HG03108 (cell line): ENCODE data around the gene ADCY2.

Experiments
- ATAC-seq: cut with Tn5 transposase; IDR thresholded peaks from one replicate; pipeline ENCODE4 v1.9.1; 2021; ENCODE audit warnings: moderate library complexity; ENCODE audit not compliant: unreplicated experiment

Gene ADCY2

DNA sequence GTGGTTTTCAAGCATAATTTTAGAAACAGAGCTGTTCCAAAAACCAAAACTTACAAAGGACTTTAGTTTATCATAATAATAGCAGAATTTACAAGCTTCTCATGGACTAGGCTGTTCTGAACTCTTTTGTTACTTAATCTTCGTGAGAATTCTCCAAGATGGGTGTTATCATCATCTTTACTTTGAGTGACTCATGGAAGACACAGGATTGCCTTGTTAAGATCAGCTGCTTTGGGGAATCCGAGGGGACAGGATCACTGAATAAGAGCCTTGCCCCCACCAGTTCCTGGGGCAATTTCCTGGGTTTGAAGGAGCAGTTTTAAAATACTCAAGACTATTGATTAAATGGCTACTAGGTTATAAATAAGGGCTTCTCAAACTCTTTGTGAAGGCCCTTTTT is 374.5 kb downstream of the ADCY2 start:
- ATAC-seq: no peak

DNA sequence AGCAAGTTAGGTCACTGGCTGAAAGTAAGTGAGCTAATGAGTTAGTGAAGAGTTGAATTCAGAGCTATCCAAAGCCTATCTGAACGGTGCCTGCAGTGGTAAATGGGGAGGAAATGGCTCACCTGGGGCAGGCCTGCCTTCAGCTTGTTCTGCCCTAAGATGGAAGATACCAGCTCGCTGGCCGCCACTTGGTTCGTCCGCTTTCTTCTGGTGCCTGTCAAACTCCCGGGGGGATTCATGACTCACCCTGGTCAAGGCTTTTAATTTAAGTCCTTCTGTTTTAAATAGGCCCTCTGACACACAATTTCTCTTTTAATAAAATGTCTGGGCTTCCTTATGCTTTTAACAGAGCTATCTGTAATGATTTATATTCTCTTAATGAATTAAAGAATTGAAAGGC is 376.2 kb downstream of the ADCY2 start:
- ATAC-seq: no peak

DNA sequence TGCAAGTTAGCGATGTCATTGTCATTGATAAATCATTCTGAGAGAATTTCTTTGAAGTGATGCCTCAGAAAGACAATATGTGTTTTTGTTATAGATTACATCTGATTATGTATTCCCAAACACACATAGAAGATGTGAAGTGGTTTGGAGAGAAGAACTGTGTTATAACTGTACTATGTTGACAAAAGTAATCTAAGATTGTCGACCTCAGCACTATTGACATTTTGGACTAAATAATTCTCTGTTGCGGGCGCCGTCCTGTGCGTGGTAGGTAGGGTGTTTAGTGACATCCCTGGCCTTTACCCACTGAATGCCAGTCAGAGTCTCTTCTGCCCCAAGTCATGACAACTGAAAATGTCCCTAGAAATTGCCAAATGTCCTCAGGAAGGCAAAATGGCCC is 377.2 kb downstream of the ADCY2 start:
- no peak for ATAC-seq

DNA sequence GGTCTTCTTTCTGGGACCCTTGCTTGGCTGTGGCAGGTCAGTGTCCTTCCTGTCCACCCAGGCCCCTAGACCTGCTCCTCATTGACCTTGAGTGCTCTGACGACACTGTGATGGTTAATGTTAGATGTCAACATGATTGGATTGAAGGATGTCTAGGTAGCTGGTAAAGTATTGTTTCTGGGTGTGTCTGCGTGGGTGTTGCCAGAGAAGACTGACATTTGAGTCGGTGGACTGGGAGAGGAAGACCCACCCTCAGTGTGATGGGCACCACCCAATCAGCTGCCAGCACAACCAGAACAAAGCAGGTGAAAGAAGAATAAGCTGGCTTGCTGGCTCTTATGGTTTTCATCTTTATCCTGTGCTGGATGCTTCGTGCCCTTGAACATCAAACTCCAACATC is 380.5 kb downstream of the ADCY2 start:
- no peak for ATAC-seq

DNA sequence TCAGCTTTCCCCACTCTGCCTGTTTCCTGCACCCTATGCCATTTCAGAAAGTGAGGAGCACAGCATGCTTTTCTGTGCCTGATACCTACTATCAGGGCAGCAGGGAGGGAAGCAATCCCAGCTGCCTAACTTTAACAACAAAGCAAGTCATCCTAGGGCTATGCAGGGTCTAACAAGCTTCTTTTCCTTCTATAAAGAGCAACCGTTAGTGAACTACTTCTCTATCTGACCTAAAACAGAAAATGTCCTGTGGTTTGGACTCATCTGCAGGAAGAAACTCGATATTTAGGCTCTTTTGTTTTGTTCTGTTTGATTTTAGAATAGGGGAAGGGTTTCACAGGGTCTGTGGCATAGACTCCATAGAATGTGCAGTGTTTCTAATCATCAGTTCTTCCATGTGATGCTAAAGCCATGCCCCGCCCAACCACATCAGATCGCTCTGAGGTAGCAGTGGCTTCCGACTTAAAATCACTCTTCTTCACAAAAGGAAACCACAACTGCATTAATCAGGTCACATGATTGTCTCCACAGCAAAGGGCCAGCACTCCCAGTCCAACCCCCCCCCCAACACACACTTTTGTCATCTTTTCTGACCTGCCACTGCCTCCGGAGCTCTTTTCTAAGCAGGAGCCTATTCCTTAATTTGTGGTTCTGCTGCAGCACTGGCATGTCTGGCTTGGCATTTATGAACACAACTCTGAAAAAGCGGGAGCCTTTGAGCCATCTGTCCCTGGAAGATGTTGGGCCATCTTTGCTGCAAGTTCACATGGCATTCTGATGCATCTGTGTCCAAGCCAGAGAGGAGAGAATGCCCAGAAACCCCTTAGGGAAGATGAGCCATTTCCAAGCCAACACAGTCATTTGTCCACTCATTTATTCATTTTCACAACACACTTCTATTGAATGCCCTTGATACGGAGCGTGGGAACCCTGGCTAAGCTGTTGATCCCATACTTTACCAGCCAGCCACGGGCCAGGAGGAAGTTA is 383.4 kb downstream of the ADCY2 start:
- ATAC-seq: no peak

DNA sequence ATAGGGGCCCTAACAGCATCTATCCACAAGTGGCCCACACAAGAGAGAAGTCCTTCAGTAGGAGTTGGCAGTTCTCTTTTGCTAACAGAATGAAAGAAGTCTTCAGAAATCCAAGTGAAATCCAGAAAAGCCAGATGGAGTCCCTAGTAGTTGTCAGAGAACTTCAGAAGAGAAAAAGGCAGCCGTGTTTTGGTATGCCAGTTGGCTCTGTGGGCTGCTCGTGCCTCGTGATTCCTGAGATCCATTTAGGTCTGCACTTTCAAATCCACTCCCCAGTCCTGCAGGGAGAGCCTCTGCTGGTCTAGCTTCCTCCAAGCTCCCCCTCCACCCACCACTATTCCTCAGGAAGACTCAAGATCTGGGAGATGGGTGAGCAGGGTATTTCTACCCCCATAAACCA is 386.0 kb downstream of the ADCY2 start:
- no peak for ATAC-seq

DNA sequence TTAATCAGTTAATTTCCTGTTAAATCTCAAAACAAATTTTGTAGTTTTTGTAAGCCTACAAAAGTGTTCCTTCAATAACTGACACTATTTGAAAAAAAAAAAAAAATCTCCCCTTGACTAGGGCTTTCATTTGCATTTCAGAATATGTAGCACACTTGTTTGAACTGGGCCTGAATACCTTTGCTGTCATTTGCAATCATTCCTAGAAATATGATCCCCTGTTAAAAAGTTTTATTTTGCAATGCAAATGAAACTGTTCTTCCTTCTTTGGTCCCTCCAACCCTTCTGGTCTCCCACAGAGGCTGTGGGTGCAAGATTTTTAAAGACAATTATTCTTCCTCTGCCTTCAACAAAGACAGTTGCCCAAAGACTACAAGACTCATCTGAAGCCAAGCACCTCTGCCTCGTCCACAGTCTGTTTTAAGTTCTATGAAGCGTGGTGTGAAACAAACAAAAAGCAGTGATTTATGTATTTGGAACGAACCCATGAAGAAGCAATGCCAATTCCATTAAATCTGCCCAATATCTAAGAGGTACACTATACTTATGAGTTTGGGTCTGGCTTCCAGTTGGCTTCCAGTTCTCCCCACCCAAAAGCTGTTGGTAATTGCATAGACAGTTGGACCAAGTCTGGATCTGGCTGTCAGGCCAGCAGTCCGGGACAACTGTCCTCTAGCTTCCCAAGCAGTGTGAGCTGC is 388.9 kb downstream of the ADCY2 start:
- no peak for ATAC-seq

DNA sequence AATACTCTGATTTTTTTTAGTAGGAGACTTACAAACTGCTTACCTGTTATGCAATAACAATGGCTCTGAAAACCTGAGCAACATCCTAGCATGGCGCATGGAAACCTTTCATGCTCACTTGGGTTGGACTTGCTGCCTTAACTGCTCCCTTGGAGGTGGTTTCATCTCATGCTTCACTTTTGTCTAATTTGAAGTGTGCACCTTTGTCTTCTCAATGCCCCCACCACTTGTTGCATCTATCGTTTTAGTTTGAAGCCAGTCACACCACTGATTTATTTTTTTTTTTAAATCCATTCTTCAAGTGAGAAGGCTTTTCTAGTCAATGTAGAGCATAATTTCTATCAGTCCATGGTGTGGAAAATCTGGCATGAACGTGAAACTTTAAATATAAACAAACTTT is 391.8 kb downstream of the ADCY2 start:
- no peak for ATAC-seq

DNA sequence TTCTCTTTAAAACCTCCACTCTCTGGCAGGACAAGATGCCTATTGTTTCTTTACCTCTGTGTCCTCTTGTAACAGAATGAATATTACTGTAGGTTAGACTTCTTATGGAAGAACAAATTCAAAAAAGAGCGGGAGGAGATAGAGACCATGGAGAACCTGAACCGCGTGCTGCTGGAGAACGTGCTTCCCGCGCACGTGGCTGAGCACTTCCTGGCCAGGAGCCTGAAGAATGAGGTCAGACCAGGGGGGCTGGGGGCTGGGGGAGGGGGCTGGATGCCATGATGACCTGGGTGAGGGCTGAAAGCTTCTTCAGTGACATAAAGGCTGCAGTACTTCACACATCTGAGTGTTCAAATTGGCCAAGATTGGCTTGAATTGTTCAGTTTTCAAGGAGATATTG is 393.6 kb downstream of the ADCY2 start:
- ATAC-seq: no peak

DNA sequence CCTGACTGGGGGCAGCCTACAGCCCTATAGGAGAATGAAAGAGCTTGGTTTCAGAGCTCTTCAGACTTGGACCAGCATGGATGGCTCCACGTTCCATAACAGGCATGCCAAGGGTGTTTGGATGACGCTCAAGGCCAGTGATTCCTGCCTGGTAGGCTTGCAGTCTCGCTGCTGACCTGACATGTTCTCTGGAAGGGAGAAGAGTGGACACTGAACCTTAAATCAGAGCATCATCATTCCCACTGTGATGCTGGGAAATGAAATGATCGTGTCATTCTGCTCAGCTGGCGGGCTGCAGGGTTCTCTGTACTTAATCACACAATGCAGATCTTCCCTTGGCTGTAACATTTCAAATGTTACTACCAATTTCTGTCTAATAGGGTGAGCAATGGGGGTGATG is 398.0 kb downstream of the ADCY2 start:
- no peak for ATAC-seq

DNA sequence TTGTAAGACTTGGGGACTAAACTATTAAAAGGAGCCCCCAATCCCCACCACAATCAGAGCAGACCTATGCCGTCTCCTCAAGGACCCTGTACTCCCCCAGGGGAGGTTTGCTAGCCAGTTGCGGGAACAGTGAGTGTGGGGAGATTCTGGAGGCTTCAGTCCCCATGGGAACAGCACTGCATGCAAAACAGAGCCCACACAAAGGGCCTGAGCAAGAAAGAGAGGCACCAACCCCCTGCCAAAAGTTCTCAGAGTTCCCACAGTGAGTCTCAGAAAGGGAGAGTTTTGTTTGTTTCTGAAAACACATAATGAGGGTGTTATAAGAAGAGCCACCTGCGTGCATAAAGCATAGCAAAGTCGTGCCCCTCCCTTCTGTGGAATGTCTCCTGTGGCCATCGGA is 398.4 kb downstream of the ADCY2 start:
- ATAC-seq: peak; percentile 64

DNA sequence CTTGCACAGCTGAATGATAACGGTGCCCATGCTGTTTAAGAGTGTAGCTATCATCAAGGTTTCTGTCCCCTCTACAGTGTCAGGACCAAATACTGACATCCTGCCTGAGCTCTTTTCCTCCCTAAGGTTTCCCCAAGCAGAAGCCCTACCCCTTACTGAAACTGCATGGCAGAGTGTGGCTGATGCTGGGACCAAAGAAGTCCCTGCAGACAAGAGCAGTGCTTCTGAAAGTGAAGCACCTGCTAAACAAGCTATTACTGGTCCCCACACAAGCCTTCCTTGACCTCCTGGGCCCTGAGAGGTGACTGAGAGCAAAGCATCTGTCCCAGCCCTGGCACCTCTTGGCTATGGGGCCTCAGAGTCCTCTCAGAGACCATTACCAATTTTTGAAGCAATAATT is 398.9 kb downstream of the ADCY2 start:
- peak; percentile 40 for ATAC-seq

DNA sequence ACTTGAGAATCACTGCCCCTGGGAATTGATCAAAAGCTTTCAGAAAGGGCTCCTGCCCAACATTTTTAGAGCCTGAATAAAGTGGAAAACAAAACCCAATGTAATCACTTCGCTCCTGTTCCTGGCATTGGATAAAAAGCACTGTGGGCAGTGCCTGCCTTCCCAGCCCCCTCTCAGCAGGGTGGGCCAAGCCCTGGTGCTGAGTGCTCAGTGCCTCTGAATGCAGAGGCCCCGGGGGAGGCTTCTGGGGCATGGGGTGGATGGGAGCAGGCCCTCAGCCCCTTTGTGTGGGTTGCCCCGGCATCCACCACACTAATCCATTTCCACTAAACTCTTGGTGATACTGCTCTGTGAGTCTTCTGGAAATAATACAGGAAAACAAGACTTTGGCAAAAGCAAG is 399.4 kb downstream of the ADCY2 start:
- no peak for ATAC-seq

DNA sequence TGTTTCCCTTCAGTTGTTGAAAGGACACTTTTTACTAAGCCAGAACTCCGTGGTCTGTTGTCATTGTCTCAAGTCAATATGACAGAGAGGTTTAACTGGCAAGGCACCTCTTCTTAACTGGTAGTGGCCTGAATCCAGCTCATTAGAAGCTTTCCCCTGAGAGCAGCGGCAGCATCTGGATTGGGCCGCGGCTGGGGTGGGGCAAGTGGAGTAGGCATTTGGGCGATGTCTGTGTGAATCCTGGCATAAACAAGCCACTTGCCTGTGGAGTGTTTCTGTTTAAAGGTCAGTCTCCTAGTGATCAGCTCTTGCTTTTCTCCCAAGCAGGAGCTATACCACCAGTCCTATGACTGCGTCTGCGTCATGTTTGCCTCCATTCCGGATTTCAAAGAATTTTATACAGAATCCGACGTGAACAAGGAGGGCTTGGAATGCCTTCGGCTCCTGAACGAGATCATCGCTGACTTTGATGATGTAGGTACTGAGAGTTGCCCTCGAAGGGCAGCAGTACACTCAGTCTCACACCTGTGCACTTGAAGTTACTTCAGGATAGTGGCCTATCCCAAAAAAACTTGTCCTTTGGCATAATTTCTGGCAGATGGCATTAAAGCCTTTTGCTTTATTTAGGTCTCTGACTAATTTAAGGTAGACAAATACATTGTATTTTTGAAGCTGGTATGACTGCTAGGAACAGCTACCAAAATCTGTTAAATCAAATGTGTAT is 406.1 kb downstream of the ADCY2 start:
- no peak for ATAC-seq

DNA sequence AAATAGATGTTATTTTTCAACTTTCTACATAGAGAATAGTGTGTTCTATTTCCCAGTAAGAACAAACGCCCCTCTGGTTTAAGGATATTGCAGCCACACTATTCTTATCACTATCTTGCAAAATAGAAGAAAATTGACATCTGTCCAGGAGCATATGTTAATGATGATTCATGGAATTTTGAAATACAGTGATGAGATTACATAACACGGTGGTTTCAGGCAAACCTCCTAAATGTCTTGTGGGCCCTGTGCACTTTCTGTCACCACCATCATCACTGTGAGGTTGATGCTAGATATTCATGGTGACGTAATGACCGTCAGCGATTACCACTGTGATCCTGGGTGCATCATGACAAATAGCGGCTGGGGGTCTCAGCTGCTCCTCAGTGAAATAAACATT is 406.9 kb downstream of the ADCY2 start:
- ATAC-seq: no peak

DNA sequence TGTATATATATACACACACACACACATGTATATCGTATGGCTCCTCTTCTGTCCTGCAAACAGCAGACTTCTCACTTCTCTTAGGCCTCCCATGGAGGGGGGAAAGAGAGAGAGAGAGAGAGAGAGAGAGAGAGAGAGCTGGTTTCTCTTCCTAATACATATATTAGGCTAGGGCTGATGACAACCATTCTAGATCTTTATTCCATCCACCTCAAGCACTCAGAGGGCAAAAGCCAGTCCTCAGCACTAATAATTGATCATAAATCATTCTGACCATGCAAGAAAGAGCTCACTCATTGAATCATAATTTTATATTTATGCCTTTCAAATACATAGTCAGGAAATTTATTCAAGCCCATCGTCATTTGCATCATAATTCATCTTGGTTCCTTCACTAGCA is 408.0 kb downstream of the ADCY2 start:
- ATAC-seq: no peak

DNA sequence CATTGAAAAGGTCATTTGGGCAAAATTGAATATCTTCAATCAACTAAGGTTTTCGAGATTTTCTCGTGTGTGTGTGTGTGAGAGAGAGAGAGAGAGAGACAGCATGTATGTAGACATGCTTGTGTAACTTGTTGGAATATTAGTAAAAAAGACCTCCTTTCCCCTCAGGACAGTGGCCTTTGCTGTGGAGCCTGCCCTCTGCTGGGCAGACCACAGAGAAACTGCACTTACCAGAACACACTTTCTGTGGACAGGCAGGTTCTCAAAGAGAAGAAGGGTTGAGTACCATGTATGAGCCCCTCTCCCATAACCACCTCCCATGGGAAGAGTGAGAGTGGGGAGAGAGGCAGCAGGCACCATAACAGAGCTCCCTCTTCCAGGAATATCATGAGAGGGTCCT is 409.4 kb downstream of the ADCY2 start:
- ATAC-seq: no peak

DNA sequence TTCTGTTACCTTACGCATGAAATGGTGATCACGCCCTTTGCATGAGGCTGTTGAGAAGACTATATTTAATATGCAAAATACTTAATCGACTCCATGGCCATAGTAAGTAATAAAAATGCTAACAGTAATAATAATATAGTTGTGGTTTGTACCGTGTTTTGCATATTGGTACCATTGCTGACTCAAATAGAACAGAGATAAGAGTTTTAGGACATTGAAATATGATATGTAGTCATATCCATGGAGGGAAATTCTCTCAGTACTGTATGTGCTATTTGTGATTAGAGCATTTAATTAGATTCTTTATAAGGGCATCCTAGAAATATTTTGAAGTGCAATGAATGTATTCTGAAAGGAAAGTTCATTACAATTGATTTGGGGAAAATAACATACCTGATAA is 413.1 kb downstream of the ADCY2 start:
- ATAC-seq: no peak

DNA sequence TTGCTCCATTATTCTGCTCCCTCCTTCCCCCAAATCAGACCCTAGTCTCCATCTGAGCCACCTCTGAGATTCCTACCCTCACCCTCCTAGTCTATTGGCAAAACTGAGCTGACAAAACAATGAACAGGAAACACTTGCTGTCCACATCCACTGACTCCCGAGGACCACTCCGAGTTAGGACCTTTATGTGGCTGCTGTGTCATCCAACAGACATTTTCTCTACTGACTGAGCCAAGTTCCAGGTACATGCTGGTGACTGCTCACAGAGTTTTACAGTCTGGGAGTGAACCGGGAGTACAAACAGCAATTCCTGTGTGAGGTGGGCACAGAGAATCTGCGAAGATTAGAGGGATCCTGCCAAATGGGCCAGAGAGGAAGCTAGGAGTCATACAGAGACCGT is 415.8 kb downstream of the ADCY2 start:
- ATAC-seq: no peak

DNA sequence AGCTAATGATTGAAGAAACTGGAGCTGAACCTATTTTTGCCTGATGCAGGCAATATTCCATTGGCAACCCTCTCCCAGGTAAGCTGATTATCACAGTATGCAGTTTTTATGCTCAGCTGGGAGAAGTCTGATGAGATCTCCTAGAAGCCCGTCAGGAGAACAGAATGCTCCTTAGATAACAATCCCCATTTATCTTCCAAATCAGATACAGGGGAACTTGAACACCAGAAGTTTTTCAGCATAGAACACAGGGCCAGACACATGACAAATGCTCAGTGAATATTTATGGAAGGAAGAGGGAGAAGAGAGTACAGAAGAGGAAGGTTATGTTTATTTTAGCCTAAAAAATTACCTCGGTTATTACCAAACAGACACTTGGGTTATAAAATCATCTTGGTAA is 417.1 kb downstream of the ADCY2 start:
- ATAC-seq: no peak

DNA sequence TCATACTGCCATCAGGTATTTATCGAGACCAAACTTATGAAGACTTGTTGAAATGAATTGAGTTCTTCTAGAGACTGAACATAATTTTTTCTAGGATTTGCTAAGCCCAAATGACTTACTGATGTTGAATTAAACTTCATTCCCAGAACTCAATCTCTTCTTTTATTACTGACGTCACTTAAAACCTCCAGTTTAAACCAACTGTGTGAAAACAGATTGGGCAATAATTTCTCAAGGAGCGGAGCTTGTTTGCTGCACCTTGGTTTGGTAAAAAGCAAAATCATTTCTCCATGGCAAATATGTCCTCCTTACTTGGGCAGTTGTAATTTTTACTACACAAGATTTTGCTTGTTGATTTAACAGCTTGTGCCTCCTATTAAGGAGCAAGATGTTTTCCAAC is 417.6 kb downstream of the ADCY2 start:
- no peak for ATAC-seq

DNA sequence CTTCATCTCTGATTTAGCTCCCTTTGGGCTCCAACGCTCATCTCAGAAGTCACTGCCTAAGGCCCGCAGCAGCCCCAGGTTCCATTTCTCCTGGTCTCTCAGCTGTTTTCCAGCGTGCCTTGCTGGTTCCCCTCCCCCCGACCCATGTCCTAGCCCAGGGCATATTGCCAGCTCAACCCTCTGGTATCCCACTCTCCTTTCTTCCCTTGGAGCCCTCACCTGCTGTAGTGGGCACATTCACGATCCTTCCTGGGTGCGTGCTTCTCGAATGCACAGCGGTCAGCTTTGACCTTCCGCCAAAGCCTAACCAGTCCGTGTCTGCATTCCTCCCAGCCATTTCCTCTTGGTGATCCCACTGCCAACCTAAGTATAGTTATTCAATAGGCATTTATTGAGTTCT is 418.9 kb downstream of the ADCY2 start:
- ATAC-seq: no peak
